HG03159 (cell line): Measurements from ENCODE around the gene ZNF692.
"Not testable (repeated sequence)": the region's sequence is repeated elsewhere in the genome, so short reads cannot be mapped to it uniquely, and the experiment has no call there.

Experiments
- ATAC-seq: cut with Tn5 transposase; IDR thresholded peaks from one replicate; pipeline ENCODE4 v1.9.1; 2021; ENCODE audit warnings: mild to moderate bottlenecking, moderate library complexity; ENCODE audit not compliant: unreplicated experiment

The ZNF692 gene

GRCh38 chr1:248811514-248812490 lies 47.1 kb downstream of the ZNF692 start:
- no peak for ATAC-seq

- no peak for ATAC-seq
Measured at GRCh38 chr1:248810727-248811513, 48.0 kb downstream of the ZNF692 start.

- no peak for ATAC-seq
Measured at GRCh38 chr1:248810000-248810726, 48.7 kb downstream of the ZNF692 start.

GRCh38 chr1:248808876-248809275 lies 50.0 kb downstream of the ZNF692 start:
- ATAC-seq, result no peak

GRCh38 chr1:248807067-248807737 lies 51.7 kb downstream of the ZNF692 start:
- peak; percentile 44 for ATAC-seq

- no peak for ATAC-seq
Measured at GRCh38 chr1:248805876-248806275, 53.0 kb downstream of the ZNF692 start.

GRCh38 chr1:248804771-248805681 lies 53.9 kb downstream of the ZNF692 start:
- peak; percentile 86 for ATAC-seq

GRCh38 chr1:248803501-248803900 lies 55.4 kb downstream of the ZNF692 start:
- ATAC-seq, result not testable (repeated sequence)

- no peak for ATAC-seq
Measured at GRCh38 chr1:248802454-248802853, 56.4 kb downstream of the ZNF692 start.

- no peak for ATAC-seq
Measured at GRCh38 chr1:248800459-248800858, 58.4 kb downstream of the ZNF692 start.
